Measurements from ENCODE around the gene WASHC1. TPM values are rescaled to one million over a fixed set of nuclear protein-coding genes. Genes with fewer than 3 reads are reported as not detected.
"Not testable (repeated sequence)": the region's sequence is repeated elsewhere in the genome, so short reads cannot be mapped to it uniquely, and the experiment has no call there.

WASHC1 gene, protein sequence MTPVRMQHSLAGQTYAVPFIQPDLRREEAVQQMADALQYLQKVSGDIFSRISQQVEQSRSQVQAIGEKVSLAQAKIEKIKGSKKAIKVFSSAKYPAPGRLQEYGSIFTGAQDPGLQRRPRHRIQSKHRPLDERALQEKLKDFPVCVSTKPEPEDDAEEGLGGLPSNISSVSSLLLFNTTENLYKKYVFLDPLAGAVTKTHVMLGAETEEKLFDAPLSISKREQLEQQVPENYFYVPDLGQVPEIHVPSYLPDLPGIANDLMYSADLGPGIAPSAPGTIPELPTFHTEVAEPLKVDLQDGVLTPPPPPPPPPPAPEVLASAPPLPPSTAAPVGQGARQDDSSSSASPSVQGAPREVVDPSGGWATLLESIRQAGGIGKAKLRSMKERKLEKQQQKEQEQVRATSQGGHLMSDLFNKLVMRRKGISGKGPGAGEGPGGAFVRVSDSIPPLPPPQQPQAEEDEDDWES
- polyA plus RNA-seq (2011; rRNA removed) (7.2 and 10.8 TPM in 2 replicates), polyA minus RNA-seq (2011; rRNA and poly(A)+ RNA removed) (4.8 and 9.2 TPM in 2 replicates)

DNA sequence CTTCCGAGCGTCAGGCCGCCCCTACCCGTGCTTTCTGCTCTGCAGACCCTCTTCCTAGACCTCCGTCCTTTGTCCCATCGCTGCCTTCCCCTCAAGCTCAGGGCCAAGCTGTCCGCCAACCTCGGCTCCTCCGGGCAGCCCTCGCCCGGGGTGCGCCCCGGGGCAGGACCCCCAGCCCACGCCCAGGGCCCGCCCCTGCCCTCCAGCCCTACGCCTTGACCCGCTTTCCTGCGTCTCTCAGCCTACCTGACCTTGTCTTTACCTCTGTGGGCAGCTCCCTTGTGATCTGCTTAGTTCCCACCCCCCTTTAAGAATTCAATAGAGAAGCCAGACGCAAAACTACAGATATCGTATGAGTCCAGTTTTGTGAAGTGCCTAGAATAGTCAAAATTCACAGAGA lies at the start of gene WASHC1:
Gene WASHC1, minus strand, starts transcription at position 101 of the 400 bp plus-strand sequence. CDS start 4,457 bp downstream, outside the sequence.
- DNase-seq (ENCODE audit: low read depth); CTCF ChIA-PET; POLR2A ChIA-PET; H3K27me3 ChIP-seq (ENCODE audit: control insufficient read depth, insufficient read depth, low read length); H3K36me3 ChIP-seq (ENCODE audit: control insufficient read depth, insufficient read depth, low read length): not testable (repeated sequence)
- H3K4me3 ChIP-seq (ENCODE audit: low read depth, low read length) = peak within 1 kb of the TSS; percentile 46

DNA sequence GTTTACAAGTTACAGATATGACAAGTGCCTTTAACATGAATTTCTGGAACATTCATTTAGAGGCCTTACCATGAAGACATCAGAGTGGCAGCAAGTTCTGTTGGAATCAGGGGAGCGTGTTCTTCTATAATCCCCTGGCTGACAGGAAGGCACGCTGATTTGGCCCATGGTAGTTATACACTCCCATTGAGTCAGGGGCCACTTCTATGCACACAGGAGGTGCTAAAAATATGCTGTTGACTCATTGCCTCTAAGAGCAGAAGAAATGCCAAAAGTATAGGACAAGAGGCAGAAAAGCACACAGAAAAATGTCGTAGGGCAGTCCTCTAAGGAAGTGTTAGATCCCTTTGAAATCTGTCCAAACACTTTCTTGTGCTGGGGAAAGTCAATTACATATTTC lies 49.1 kb upstream of the WASHC1 start:
- H3K36me3 ChIP-seq (ENCODE audit: control insufficient read depth, insufficient read depth, low read length); H3K27me3 ChIP-seq (ENCODE audit: control insufficient read depth, insufficient read depth, low read length); DNase-seq (ENCODE audit: low read depth); POLR2A ChIA-PET; H3K4me3 ChIP-seq (ENCODE audit: low read depth, low read length); CTCF ChIA-PET: not testable (repeated sequence)

DNA sequence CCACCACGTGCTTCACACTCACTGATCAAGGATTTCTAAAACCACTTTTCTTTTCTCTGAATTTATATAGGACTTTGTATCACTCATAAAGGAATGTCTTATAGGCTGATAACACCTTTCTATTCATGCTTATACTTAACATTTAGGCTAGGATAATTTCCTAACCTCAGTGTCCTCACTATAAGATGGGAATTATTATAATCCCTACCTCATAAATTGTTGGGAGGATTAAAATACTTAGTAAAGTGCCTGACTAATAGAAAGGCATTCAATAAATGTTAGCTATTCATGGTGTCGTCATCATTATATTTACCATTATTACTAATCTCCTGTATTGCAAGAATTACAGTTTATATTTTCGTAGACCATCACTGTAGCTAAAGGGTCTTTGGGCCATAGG lies 47.1 kb upstream of the WASHC1 start:
- DNase-seq (ENCODE audit: low read depth); POLR2A ChIA-PET; H3K4me3 ChIP-seq (ENCODE audit: low read depth, low read length); H3K36me3 ChIP-seq (ENCODE audit: control insufficient read depth, insufficient read depth, low read length); H3K27me3 ChIP-seq (ENCODE audit: control insufficient read depth, insufficient read depth, low read length); CTCF ChIA-PET: not testable (repeated sequence)

DNA sequence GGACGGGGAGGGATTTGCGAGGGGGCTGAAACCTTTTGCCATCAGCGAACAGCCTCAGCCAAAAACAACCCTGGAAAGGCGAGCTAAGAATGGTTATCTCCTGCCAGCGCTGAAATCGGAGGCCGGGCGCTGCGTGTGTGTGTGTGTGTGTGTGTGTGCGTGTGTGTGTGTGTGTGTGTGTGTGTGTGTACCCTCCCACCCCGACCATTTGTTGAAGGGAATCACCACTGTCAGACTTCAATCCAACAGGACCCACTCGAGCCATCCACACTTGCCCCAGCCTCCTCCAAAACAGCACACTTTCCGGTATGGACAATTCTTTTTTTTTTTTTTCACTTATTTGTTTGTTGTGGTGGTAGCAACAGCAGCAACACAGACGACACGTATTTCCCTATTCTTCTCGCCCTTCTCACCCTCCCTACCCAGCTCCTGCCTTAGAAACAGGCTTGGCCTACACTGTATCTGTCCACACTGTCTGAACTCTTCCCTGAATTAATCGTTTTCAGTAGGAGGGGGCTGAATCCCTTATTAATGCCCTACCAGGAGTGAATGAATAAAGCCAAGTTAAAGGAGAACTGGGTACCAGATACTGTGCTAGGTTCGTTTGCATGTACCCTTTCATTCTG lies 44.8 kb upstream of the WASHC1 start:
- CTCF ChIA-PET; POLR2A ChIA-PET; H3K27me3 ChIP-seq (ENCODE audit: control insufficient read depth, insufficient read depth, low read length); H3K36me3 ChIP-seq (ENCODE audit: control insufficient read depth, insufficient read depth, low read length); DNase-seq (ENCODE audit: low read depth): not testable (repeated sequence)
- peak overlapping the region; percentile 38 for H3K4me3 ChIP-seq (ENCODE audit: low read depth, low read length)

DNA sequence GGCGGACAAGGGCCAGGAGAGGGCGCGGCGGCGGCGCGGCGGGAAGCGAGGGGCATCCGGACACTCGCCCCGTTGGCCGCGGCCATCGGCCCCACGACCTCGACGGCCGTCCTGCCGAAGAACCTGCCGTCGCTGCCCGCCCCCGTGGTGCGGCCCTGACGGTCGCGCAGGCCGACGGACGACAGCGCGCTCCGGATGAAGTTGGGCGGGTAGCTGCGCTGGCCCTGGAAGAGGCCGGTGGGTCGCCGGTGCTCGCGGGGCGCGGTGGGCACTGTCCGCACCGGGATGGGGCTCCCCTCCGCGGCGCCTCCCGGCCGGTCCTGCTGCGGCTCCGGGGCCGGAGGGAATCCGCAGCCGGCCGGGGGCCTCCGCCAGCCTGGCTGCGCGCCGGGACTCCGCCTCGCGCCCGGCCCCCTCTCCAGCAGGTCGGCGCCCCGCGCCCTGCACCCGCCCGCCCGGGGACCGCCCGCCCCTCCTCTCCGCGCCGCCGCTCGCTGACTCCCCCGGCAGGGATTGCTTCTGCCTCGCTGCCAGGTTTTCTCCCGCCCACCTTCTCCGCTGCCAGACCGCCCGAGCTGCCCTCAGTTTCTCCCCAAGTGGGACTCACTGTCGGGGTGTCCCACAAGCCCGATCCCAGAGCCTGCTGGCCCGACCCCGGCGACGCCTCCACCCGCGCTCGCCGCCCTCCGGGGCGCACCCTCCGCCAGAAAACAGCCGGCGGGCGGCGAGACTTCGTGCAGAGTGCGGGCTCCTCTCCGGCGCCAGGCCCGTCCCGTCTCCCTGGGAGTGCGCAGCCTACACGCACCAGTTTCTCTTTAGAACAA lies 44.0 kb upstream of the WASHC1 start:
- POLR2A ChIA-PET; DNase-seq (ENCODE audit: low read depth); CTCF ChIA-PET; H3K27me3 ChIP-seq (ENCODE audit: control insufficient read depth, insufficient read depth, low read length); H3K36me3 ChIP-seq (ENCODE audit: control insufficient read depth, insufficient read depth, low read length): not testable (repeated sequence)
- peak overlapping the region; percentile 38 for H3K4me3 ChIP-seq (ENCODE audit: low read depth, low read length)

DNA sequence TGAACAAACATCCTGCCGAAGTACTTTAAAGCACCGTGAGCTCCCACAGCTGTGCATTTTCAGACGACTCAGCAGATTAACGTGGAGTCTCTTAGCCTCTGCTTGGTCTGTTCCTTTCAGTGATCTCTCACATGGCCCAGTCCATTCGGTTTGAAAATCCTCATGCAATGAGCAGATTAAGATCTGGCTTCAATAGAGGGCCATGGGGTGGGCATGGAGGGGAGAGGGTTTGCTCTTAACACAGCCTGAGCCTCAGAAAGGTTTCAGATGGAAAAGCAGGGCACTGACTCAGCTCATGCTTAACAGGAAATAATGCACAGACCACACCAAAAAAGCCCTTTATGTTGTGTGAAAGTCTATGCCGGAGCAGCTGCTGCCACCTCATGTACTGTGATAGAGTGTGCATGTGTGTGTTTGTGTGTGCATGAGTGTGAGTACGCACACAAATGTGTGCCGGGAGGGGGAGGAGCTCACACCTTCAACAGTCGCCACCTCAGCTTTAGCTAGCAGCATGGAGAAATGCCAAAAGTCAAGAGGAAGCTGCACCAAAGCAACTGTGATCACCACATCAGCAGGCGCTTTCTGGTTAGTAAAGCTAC lies 33.9 kb upstream of the WASHC1 start:
- H3K36me3 ChIP-seq (ENCODE audit: control insufficient read depth, insufficient read depth, low read length); CTCF ChIA-PET; H3K27me3 ChIP-seq (ENCODE audit: control insufficient read depth, insufficient read depth, low read length); POLR2A ChIA-PET; DNase-seq (ENCODE audit: low read depth); H3K4me3 ChIP-seq (ENCODE audit: low read depth, low read length): not testable (repeated sequence)

DNA sequence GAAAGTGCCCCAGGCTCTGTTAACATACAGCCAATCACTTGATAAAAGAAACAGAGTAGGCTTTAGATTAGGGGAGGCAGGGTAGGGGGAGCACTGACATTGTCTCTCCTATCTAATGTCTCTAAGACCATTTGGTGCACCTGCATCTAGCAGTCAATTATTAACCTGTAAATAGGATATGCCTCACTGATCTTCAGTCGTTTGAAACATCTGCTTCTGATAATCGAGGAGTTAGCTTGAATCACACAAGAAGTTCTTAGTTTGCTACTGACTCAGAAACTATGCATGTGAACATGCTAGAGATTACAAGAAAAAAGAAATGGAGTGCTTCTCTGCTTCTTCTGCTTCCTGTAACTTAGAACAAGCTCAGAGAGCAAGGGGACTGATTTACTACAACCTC lies 23.4 kb upstream of the WASHC1 start:
- peak; percentile 12 for DNase-seq (ENCODE audit: low read depth)
- CTCF ChIA-PET; POLR2A ChIA-PET; H3K27me3 ChIP-seq (ENCODE audit: control insufficient read depth, insufficient read depth, low read length); H3K36me3 ChIP-seq (ENCODE audit: control insufficient read depth, insufficient read depth, low read length); H3K4me3 ChIP-seq (ENCODE audit: low read depth, low read length): not testable (repeated sequence)

DNA sequence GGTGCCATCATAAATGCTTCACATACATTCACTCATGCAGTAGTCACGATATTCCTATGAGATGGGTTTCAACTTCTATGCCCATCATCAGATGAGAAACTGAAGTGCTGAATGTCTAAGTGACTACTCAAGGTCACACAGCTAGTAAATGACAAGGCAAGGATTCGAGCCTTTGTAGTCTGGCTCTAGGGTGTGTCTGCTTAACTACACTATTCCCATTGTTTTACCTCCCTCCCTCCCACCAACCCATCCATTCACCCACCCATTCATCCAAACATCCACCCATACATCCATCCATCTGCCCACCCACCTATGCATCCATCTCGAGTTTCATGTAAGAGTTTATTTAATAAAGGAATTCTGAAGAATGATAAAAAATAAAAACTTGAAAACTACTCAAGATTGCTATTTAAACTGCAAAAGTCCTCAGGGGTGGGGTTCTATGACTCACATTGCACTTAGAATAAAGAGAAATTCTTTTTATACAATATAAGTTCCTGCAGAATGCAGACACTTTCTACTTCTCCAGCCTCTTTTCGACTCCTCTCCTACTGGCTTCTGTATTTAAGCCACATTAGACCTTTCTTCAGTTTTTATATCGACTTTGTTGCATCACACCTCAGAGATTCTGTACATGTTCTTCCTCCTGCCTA lies 19.1 kb upstream of the WASHC1 start:
- H3K27me3 ChIP-seq (ENCODE audit: control insufficient read depth, insufficient read depth, low read length); H3K36me3 ChIP-seq (ENCODE audit: control insufficient read depth, insufficient read depth, low read length); DNase-seq (ENCODE audit: low read depth); POLR2A ChIA-PET; CTCF ChIA-PET; H3K4me3 ChIP-seq (ENCODE audit: low read depth, low read length): not testable (repeated sequence)

DNA sequence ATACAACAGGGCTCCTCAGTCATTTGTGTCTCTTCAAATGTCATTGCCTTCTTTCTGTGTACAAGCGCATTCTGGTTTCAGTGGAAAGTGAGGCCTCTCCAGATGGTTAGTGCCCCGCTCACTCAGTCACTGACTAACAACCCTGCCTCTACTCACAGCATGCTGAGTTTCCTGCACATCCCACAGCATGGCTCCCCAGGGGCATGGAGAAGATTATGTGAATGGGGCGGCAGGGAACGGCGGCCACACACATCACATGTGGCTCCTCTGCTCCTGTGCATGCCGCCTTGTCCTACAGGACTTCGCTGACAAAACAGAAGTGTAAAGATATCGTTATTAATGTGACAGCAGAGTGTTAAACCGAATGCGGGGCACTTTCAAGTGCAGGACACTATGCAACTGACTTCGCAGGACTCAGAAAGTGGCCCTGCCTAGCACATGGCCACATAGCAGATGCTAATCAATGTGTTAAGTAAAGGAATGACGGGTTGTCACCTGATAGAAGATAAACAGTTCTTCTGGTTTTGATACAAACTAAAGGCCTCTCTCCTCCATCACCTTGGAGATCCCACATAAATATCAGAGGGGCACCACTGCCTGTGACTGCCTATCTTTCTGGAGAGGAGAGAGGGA lies 17.5 kb upstream of the WASHC1 start:
- CTCF ChIA-PET; POLR2A ChIA-PET; DNase-seq (ENCODE audit: low read depth): not testable (repeated sequence)

DNA sequence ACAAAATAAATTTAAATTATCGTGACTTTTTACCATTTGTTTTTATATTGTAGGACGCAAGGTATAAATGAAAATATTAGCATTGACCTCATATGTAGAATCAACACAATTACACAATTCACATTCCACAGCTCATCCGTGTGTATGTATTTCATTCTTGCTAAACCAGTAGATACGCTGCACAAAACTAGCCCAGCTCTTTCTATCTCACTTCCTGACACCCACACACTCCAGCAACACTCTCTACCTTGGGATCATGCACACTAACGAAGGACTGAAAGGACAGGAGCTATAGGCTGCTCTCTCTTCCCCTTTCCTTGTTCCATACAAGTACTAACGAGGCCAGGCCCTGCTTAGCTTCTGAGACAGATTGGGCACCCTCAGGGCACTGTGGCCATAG lies 16.9 kb upstream of the WASHC1 start:
- H3K4me3 ChIP-seq (ENCODE audit: low read depth, low read length); H3K36me3 ChIP-seq (ENCODE audit: control insufficient read depth, insufficient read depth, low read length); POLR2A ChIA-PET; DNase-seq (ENCODE audit: low read depth); CTCF ChIA-PET; H3K27me3 ChIP-seq (ENCODE audit: control insufficient read depth, insufficient read depth, low read length): not testable (repeated sequence)

More for the DNA sequence above, 17.5 kb upstream of the WASHC1 start:
- not testable (repeated sequence) for H3K4me3 ChIP-seq (ENCODE audit: low read depth, low read length); H3K27me3 ChIP-seq (ENCODE audit: control insufficient read depth, insufficient read depth, low read length); H3K36me3 ChIP-seq (ENCODE audit: control insufficient read depth, insufficient read depth, low read length)

DNA sequence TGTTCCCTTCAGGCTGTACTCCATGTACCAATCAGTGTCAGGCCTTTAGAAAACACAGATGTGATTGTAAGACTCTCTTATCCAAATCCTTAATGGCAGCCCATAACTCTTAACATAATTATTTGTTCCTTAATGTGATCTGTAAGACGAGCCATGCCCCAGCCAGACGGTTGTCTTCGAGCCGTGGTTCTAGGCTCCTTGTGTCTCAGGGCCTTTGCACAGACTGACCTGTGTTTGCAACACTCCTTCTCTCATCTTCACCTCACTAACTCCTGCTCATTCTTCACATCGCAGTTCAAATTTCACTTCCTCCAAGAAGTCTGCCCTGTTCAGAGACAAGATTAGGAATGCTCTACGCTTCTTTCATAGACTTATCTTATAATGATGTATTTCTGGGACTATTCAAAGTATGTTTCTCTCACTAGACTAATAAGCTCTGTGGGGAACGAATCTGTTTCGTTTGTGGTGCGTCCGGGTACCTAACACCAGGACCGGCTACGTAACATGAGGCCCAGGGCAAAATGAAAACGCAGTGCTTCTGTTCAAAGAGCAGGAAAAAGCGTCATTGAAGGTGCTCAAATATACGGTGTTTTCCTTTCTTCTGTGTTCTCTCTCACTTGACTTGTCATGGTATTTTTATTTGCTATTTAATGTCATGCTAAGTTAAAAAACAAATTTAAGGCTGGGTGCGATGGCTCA lies 16.1 kb upstream of the WASHC1 start:
- CTCF ChIA-PET; H3K36me3 ChIP-seq (ENCODE audit: control insufficient read depth, insufficient read depth, low read length); H3K27me3 ChIP-seq (ENCODE audit: control insufficient read depth, insufficient read depth, low read length); H3K4me3 ChIP-seq (ENCODE audit: low read depth, low read length); DNase-seq (ENCODE audit: low read depth); POLR2A ChIA-PET: not testable (repeated sequence)

All from BJ (cell line).